ENCODE results near the gene RNF149.

RNF149 gene

DNA sequence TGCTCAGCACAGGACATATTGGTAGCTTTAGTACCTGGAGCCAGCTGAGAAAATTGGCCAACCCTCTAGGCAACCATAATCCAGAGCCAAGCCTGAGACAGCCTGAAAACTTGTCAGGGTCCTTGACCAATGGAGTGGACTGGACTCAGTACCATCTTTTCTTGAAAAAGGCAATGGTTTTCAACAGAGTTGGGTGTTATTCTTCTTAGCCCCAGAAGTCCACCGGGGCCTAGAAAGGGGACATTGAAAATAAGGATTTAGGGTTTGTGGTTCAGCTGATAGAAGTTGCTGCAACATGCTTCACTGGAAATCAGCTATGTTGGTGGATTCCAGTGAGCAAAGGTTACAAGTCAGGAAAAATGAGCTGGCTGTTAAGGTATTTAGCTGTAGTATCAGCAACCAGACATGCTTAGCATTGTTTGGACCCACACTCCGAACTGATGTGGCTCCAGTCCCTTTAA lies 77.9 kb downstream of the RNF149 start:
- no peak overlapping the region for H2AFZ ChIP-seq (ENCODE audit: low read depth)
- no peak overlapping the region for H3K4me2 ChIP-seq
- TF ChIP-seq, protein P1, sequence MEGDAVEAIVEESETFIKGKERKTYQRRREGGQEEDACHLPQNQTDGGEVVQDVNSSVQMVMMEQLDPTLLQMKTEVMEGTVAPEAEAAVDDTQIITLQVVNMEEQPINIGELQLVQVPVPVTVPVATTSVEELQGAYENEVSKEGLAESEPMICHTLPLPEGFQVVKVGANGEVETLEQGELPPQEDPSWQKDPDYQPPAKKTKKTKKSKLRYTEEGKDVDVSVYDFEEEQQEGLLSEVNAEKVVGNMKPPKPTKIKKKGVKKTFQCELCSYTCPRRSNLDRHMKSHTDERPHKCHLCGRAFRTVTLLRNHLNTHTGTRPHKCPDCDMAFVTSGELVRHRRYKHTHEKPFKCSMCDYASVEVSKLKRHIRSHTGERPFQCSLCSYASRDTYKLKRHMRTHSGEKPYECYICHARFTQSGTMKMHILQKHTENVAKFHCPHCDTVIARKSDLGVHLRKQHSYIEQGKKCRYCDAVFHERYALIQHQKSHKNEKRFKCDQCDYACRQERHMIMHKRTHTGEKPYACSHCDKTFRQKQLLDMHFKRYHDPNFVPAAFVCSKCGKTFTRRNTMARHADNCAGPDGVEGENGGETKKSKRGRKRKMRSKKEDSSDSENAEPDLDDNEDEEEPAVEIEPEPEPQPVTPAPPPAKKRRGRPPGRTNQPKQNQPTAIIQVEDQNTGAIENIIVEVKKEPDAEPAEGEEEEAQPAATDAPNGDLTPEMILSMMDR (conservative IDR thresholded peaks at IDR 0.05; ENCODE audit: low read depth, low read length) = no peak
- H3K4me3 ChIP-seq (IDR thresholded peaks at IDR 0.05; ENCODE audit: insufficient read depth, low read depth, low read length) = no peak overlapping the region
- H3K36me3 ChIP-seq (ENCODE audit: insufficient read depth) = no peaks in the 10 kb centered on the region
- no peaks in the 10 kb centered on the region for H4K20me1 ChIP-seq (ENCODE audit: insufficient read depth)
- H3K27me3 ChIP-seq (ENCODE audit: insufficient read depth, low read depth) = no peaks in the 10 kb centered on the region
- H3K27ac ChIP-seq = no peak overlapping the region
- no peaks in the 10 kb centered on the region for H3K4me1 ChIP-seq (ENCODE audit: low read depth, poor library complexity, severe bottlenecking)
- no peak overlapping the region for H3K9ac ChIP-seq
- no peaks in the 10 kb centered on the region for H3K79me2 ChIP-seq (ENCODE audit: insufficient read depth, low read depth)
